Hematopoietic multipotent progenitor cell treated with erythropoietin and hydrocortisone succinate and interleukin-3 and kit ligand, for 15 days (in vitro differentiated cells): Measurements from ENCODE around the gene DLD.
"Not testable (repeated sequence)": the region's sequence is repeated elsewhere in the genome, so short reads cannot be mapped to it uniquely, and the experiment has no call there.

Experiments
- DNase-seq: peaks from one replicate; pipeline ENCODE4 v3.0.0-alpha.2; 2015; ENCODE audit warnings: low spot score

Gene DLD

GRCh38 chr7:107945332-107945731 is 54.3 kb downstream of the DLD start:
- DNase-seq, result no peak

- DNase-seq, result no peak
Observed at GRCh38 chr7:107946451-107946850, 55.5 kb downstream of the DLD start.

- no peak for DNase-seq
Observed at GRCh38 chr7:107946881-107947280, 55.9 kb downstream of the DLD start.

GRCh38 chr7:107948645-107949442 is 57.9 kb downstream of the DLD start:
- DNase-seq, result no peak

- no peak for DNase-seq
Observed at GRCh38 chr7:107949443-107949935, 58.5 kb downstream of the DLD start.

GRCh38 chr7:107951172-107951787 is 60.3 kb downstream of the DLD start:
- no peak for DNase-seq

GRCh38 chr7:107951896-107952295 is 60.9 kb downstream of the DLD start:
- no peak for DNase-seq

GRCh38 chr7:107953265-107953923 is 62.4 kb downstream of the DLD start:
- DNase-seq, result no peak

- DNase-seq, result no peak
Observed at GRCh38 chr7:107953924-107954303, 62.9 kb downstream of the DLD start.

GRCh38 chr7:107955394-107955793 is 64.4 kb downstream of the DLD start:
- no peak for DNase-seq

- DNase-seq, result not testable (repeated sequence)
Observed at GRCh38 chr7:107956950-107957349, 66.0 kb downstream of the DLD start.

- DNase-seq, result no peak
Observed at GRCh38 chr7:107957436-107957835, 66.5 kb downstream of the DLD start.

- no peak for DNase-seq
Observed at GRCh38 chr7:107958764-107959526, 68.0 kb downstream of the DLD start.

- no peak for DNase-seq
Observed at GRCh38 chr7:107959527-107959898, 68.5 kb downstream of the DLD start.

GRCh38 chr7:107960272-107960671 is 69.3 kb downstream of the DLD start:
- no peak for DNase-seq

GRCh38 chr7:107961405-107961804 is 70.4 kb downstream of the DLD start:
- DNase-seq, result no peak

- DNase-seq, result no peak
Observed at GRCh38 chr7:107962817-107963216, 71.8 kb downstream of the DLD start.

- no peak for DNase-seq
Observed at GRCh38 chr7:107964510-107964909, 73.5 kb downstream of the DLD start.

GRCh38 chr7:107966711-107967110 is 75.7 kb downstream of the DLD start:
- no peak for DNase-seq

GRCh38 chr7:107967420-107967819 is 76.4 kb downstream of the DLD start:
- DNase-seq, result no peak

GRCh38 chr7:107968449-107968848 is 77.5 kb downstream of the DLD start:
- DNase-seq, result no peak

GRCh38 chr7:107969856-107970255 is 78.9 kb downstream of the DLD start:
- no peak for DNase-seq
